Measurements from ENCODE around the gene RPL35A. TPM values are rescaled to one million over a fixed set of nuclear protein-coding genes. Genes with fewer than 3 reads are reported as not detected.
A peak's percentile ranks its signal among the peaks of the same experiment; 100 is the strongest.

Gene RPL35A
- total RNA-seq, 1 experiment from 2014 or later, result 1,563 TPM

DNA sequence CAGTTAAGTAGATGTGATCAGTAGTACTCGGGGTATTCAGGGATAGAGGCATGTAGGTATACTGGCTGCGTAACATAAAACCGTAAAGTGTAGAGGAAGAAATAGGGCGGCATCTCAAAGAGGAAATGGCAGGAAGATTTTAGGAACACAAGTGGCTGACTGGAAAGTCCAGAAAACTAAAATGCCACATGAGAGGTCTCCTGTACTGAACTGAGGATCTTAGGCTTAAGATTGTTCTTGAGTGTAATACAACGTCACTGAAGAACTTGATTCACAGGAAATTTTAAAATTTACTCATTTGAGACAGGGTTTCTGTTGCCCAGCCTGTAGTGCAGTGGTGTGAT lies 7.8 kb downstream of the RPL35A start:
- Histone ChIP-seq H4K91ac (ENCODE audit: insufficient read length, low read depth, low read length) (no peak overlapping the region), H3K79me1 (ENCODE audit: insufficient read depth, low read depth, low read length, poor library complexity, severe bottlenecking) (no peaks in the 10 kb centered on the region), H3K14ac (ENCODE audit: insufficient read depth, low read length) (no peak overlapping the region), H3K9ac (ENCODE audit: extremely low read depth, insufficient read length, low read length) (no peak overlapping the region), H4K8ac (replicated peaks; ENCODE audit: insufficient read length, low read depth, low read length) (no peak overlapping the region), H3K4ac (ENCODE audit: low read depth, low read length) (no peak overlapping the region), H3K27ac (ENCODE audit: insufficient read length, low read depth, low read length) (no peak overlapping the region), H2BK20ac (ENCODE audit: low read depth, low read length, poor library complexity, severe bottlenecking) (no peak overlapping the region), H2BK5ac (ENCODE audit: insufficient read length, low read length) (no peak overlapping the region), H3K18ac (ENCODE audit: insufficient read length, low read depth, low read length) (no peak overlapping the region), H3K79me2 (ENCODE audit: insufficient read depth, low read length) (no peaks in the 10 kb centered on the region), H4K5ac (ENCODE audit: insufficient read length, low read depth, low read length) (no peak overlapping the region), H3K23ac (ENCODE audit: insufficient read length, low read depth, low read length) (no peak overlapping the region), H3K23me2 (ENCODE audit: insufficient read length, low read depth, low read length, poor library complexity, severe bottlenecking) (peaks cover 7% of the 10 kb centered on the region), H2BK15ac (ENCODE audit: low read depth, low read length) (no peak overlapping the region), H3K4me2 (ENCODE audit: insufficient read depth, insufficient read length, low read length) (no peak overlapping the region), H3K56ac (ENCODE audit: insufficient read length, low read depth, low read length) (no peak overlapping the region), H2AK5ac (ENCODE audit: insufficient read length, low read length) (no peak overlapping the region), H2BK12ac (ENCODE audit: insufficient read length, low read depth, low read length) (no peak overlapping the region), H2BK120ac (ENCODE audit: low read depth, low read length, poor library complexity, severe bottlenecking) (no peak overlapping the region), H4K20me1 (ENCODE audit: control insufficient read depth, insufficient read depth, insufficient read length) (no peaks in the 10 kb centered on the region), H3K27me3 (ENCODE audit: insufficient read depth, low read length) (no peaks in the 10 kb centered on the region), H3K4me1 (ENCODE audit: insufficient read depth, low read length) (peaks cover 2% of the 10 kb centered on the region; the same call in 1 of the 2 replicates), H2AFZ (ENCODE audit: low read length) (no peak overlapping the region), H3T11ph (ENCODE audit: low read length) (no peak overlapping the region), H3K9me3 (ENCODE audit: control insufficient read depth, low read depth, low read length) (no peaks in the 10 kb centered on the region)
- Mint-ChIP-seq H3K4me1 (peaks cover 31 to 38% of the 10 kb centered on the region in 2 experiments), H3K36me3 (ENCODE audit: insufficient read depth in 1 of 3, low read depth in 3 of 3) (peaks cover 22 to 42% (median 39%) of the 10 kb centered on the region in 3 experiments), H3K27ac (peak overlapping the region in 2 of 3 experiments; percentile 2 to 58; a peak in 3 of 7 replicates), H3K27me3 (ENCODE audit: low read depth) (peaks cover 13% of the 10 kb centered on the region), H3K9me3 (no peaks in the 10 kb centered on the region), H3K4me3 (no peak overlapping the region)
- WGBS (ENCODE audit: extremely low coverage, insufficient read length, low lambda C conversion rate), result no CpG with 5 or more reads among the region's 5 CpGs
- TF ChIP-seq, protein P1, sequence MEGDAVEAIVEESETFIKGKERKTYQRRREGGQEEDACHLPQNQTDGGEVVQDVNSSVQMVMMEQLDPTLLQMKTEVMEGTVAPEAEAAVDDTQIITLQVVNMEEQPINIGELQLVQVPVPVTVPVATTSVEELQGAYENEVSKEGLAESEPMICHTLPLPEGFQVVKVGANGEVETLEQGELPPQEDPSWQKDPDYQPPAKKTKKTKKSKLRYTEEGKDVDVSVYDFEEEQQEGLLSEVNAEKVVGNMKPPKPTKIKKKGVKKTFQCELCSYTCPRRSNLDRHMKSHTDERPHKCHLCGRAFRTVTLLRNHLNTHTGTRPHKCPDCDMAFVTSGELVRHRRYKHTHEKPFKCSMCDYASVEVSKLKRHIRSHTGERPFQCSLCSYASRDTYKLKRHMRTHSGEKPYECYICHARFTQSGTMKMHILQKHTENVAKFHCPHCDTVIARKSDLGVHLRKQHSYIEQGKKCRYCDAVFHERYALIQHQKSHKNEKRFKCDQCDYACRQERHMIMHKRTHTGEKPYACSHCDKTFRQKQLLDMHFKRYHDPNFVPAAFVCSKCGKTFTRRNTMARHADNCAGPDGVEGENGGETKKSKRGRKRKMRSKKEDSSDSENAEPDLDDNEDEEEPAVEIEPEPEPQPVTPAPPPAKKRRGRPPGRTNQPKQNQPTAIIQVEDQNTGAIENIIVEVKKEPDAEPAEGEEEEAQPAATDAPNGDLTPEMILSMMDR (conservative IDR thresholded peaks at IDR 0.05), result no peak
- no peak for DNase-seq
